ENCODE data around the gene LRP1B. TPM values are rescaled to one million over a fixed set of nuclear protein-coding genes. Genes with fewer than 3 reads are reported as not detected.

Gene LRP1B
- total and polyA plus RNA-seq, 2 experiments from 2014 or later = not detected

GRCh38 chr2:140747090-140747489, 1383.7 kb downstream of the LRP1B start:
- DNase-seq = no peak
- WGBS, 2 experiments (ENCODE audit: low coverage in 1 of 2, low lambda C conversion rate in 2 of 2, missing lambda C conversion rate in 2 of 2) = 29 to 35% methylated on average over 2 of the region's 2 CpGs
- in situ Hi-C loops (cut with MboI) = no loop called here
- H4K20me1 ChIP-seq (ENCODE audit: insufficient read depth) = no peaks in the 10 kb centered on the region
- H3K27ac ChIP-seq = no peak overlapping the region
- no peak overlapping the region for H3K9ac ChIP-seq
- no peak overlapping the region for H3K4me2 ChIP-seq (ENCODE audit: unreplicated experiment)
- H3K4me3 ChIP-seq = no peak overlapping the region
- H3K4me1 ChIP-seq (ENCODE audit: insufficient read depth) = no peaks in the 10 kb centered on the region
- no peaks in the 10 kb centered on the region for H3K27me3 ChIP-seq (replicated peaks; ENCODE audit: insufficient read depth)
- no peaks in the 10 kb centered on the region for H3K9me2 ChIP-seq (ENCODE audit: insufficient read depth)
- TF ChIP-seq EZH2 (IDR thresholded peaks at IDR 0.05; ENCODE audit: insufficient read depth, poor library complexity, severe bottlenecking) (no peak), EZH2phosphoT487 (IDR thresholded peaks at IDR 0.05; ENCODE audit: insufficient read depth, low read depth) (no peak)
- H2AFZ ChIP-seq = no peak overlapping the region
- H3K79me2 ChIP-seq (ENCODE audit: insufficient read depth) = no peaks in the 10 kb centered on the region
- no peaks in the 10 kb centered on the region for H3K9me3 ChIP-seq (ENCODE audit: low read depth)
- H3K36me3 ChIP-seq (ENCODE audit: low read depth) = no peaks in the 10 kb centered on the region
- H3F3A ChIP-seq (ENCODE audit: insufficient read depth) = no peaks in the 10 kb centered on the region

GRCh38 chr2:140744379-140744778, 1386.4 kb downstream of the LRP1B start:
- in situ Hi-C loops (cut with MboI) = no loop called here
- no peak for DNase-seq
- no peak for TF ChIP-seq EZH2phosphoT487 (IDR thresholded peaks at IDR 0.05; ENCODE audit: insufficient read depth, low read depth)
- no peak for TF ChIP-seq EZH2 (IDR thresholded peaks at IDR 0.05; ENCODE audit: insufficient read depth, poor library complexity, severe bottlenecking)
- H3K27me3 ChIP-seq (replicated peaks; ENCODE audit: insufficient read depth) = no peaks in the 10 kb centered on the region
- no peak overlapping the region for H3K4me2 ChIP-seq (ENCODE audit: unreplicated experiment)
- H4K20me1 ChIP-seq (ENCODE audit: insufficient read depth) = no peaks in the 10 kb centered on the region
- no peaks in the 10 kb centered on the region for H3K9me2 ChIP-seq (ENCODE audit: insufficient read depth)
- H3K79me2 ChIP-seq (ENCODE audit: insufficient read depth) = no peaks in the 10 kb centered on the region
- WGBS, 2 experiments (ENCODE audit: low coverage in 1 of 2, low lambda C conversion rate in 2 of 2, missing lambda C conversion rate in 2 of 2) = 55 to 67% methylated on average over 3 of the region's 3 CpGs
- H3K9ac ChIP-seq = no peak overlapping the region
- no peaks in the 10 kb centered on the region for H3K4me1 ChIP-seq (ENCODE audit: insufficient read depth)
- no peak overlapping the region for H3K4me3 ChIP-seq
- no peak overlapping the region for H3K27ac ChIP-seq
- no peaks in the 10 kb centered on the region for H3K36me3 ChIP-seq (ENCODE audit: low read depth)
- no peaks in the 10 kb centered on the region for H3F3A ChIP-seq (ENCODE audit: insufficient read depth)
- H2AFZ ChIP-seq = no peak overlapping the region
- H3K9me3 ChIP-seq (ENCODE audit: low read depth) = no peaks in the 10 kb centered on the region

- no peak overlapping the region for H3K4me3 ChIP-seq
- no peak overlapping the region for H2AFZ ChIP-seq
- H3K9ac ChIP-seq = no peak overlapping the region
- no peaks in the 10 kb centered on the region for H3K4me1 ChIP-seq (ENCODE audit: insufficient read depth)
- TF ChIP-seq EZH2phosphoT487 (IDR thresholded peaks at IDR 0.05; ENCODE audit: insufficient read depth, low read depth) = no peak
- TF ChIP-seq EZH2 (IDR thresholded peaks at IDR 0.05; ENCODE audit: insufficient read depth, poor library complexity, severe bottlenecking) = no peak
- no peaks in the 10 kb centered on the region for H3K36me3 ChIP-seq (ENCODE audit: low read depth)
- H4K20me1 ChIP-seq (ENCODE audit: insufficient read depth) = no peaks in the 10 kb centered on the region
- no peaks in the 10 kb centered on the region for H3K9me3 ChIP-seq (ENCODE audit: low read depth)
- no peaks in the 10 kb centered on the region for H3K9me2 ChIP-seq (ENCODE audit: insufficient read depth)
- H3K4me2 ChIP-seq (ENCODE audit: unreplicated experiment) = no peak overlapping the region
- DNase-seq = no peak
- H3K27ac ChIP-seq = no peak overlapping the region
- in situ Hi-C loops (cut with MboI) = no loop called here
- 21 to 32% methylated on average over 1 of the region's 1 CpG for WGBS, 2 experiments (ENCODE audit: low coverage in 1 of 2, low lambda C conversion rate in 2 of 2, missing lambda C conversion rate in 2 of 2)
- no peaks in the 10 kb centered on the region for H3F3A ChIP-seq (ENCODE audit: insufficient read depth)
- no peaks in the 10 kb centered on the region for H3K79me2 ChIP-seq (ENCODE audit: insufficient read depth)
- H3K27me3 ChIP-seq (replicated peaks; ENCODE audit: insufficient read depth) = no peaks in the 10 kb centered on the region
Observed at GRCh38 chr2:140737006-140737405, 1393.8 kb downstream of the LRP1B start.

GRCh38 chr2:140734992-140735391, 1395.8 kb downstream of the LRP1B start:
- H2AFZ ChIP-seq = no peak overlapping the region
- 31 to 38% methylated on average over 3 of the region's 3 CpGs for WGBS, 2 experiments (ENCODE audit: low coverage in 1 of 2, low lambda C conversion rate in 2 of 2, missing lambda C conversion rate in 2 of 2)
- DNase-seq = no peak

GRCh38 chr2:140718999-140719398, 1411.8 kb downstream of the LRP1B start:
- no peak for DNase-seq
- no peak for TF ChIP-seq EZH2 (IDR thresholded peaks at IDR 0.05; ENCODE audit: insufficient read depth, poor library complexity, severe bottlenecking)
- TF ChIP-seq EZH2phosphoT487 (IDR thresholded peaks at IDR 0.05; ENCODE audit: insufficient read depth, low read depth) = no peak
- Histone ChIP-seq H3K79me2 (ENCODE audit: insufficient read depth) (no peaks in the 10 kb centered on the region), H3K4me2 (ENCODE audit: unreplicated experiment) (no peak overlapping the region), H3K4me3 (no peak overlapping the region), H2AFZ (no peak overlapping the region), H3K4me1 (ENCODE audit: insufficient read depth) (no peaks in the 10 kb centered on the region), H3K9ac (no peak overlapping the region), H3K27me3 (replicated peaks; ENCODE audit: insufficient read depth) (0 out of 2 replicates have a peak, but pooled peaks cover 4% of the 10 kb centered on the region), H3K9me2 (ENCODE audit: insufficient read depth) (no peaks in the 10 kb centered on the region; the same call in 1 of the 2 replicates), H3K9me3 (ENCODE audit: low read depth) (no peaks in the 10 kb centered on the region), H3K36me3 (ENCODE audit: low read depth) (no peaks in the 10 kb centered on the region), H3K27ac (no peak overlapping the region), H4K20me1 (ENCODE audit: insufficient read depth) (no peaks in the 10 kb centered on the region), H3F3A (ENCODE audit: insufficient read depth) (no peaks in the 10 kb centered on the region)
- in situ Hi-C loops (cut with MboI) = no loop called here
- WGBS, 2 experiments (ENCODE audit: low coverage in 1 of 2, low lambda C conversion rate in 2 of 2, missing lambda C conversion rate in 2 of 2) = 72 to 90% methylated on average over 1 of the region's 1 CpG

More at GRCh38 chr2:140734992-140735391, 1395.8 kb downstream of the LRP1B start:
- H3F3A ChIP-seq (ENCODE audit: insufficient read depth) = no peaks in the 10 kb centered on the region
- no peaks in the 10 kb centered on the region for H3K27me3 ChIP-seq (replicated peaks; ENCODE audit: insufficient read depth)
- H3K4me3 ChIP-seq = no peak overlapping the region
- H3K36me3 ChIP-seq (ENCODE audit: low read depth) = no peaks in the 10 kb centered on the region
- no peak overlapping the region for H3K27ac ChIP-seq
- H3K9me2 ChIP-seq (ENCODE audit: insufficient read depth) = no peaks in the 10 kb centered on the region
- no peaks in the 10 kb centered on the region for H3K79me2 ChIP-seq (ENCODE audit: insufficient read depth)
- no peaks in the 10 kb centered on the region for H3K9me3 ChIP-seq (ENCODE audit: low read depth)
- TF ChIP-seq EZH2phosphoT487 (IDR thresholded peaks at IDR 0.05; ENCODE audit: insufficient read depth, low read depth) = no peak
- TF ChIP-seq EZH2 (IDR thresholded peaks at IDR 0.05; ENCODE audit: insufficient read depth, poor library complexity, severe bottlenecking) = no peak
- no peak overlapping the region for H3K9ac ChIP-seq
- in situ Hi-C loops (cut with MboI) = no loop called here
- H3K4me2 ChIP-seq (ENCODE audit: unreplicated experiment) = no peak overlapping the region
- no peaks in the 10 kb centered on the region for H4K20me1 ChIP-seq (ENCODE audit: insufficient read depth)
- no peaks in the 10 kb centered on the region for H3K4me1 ChIP-seq (ENCODE audit: insufficient read depth)
